ENCODE measurements around the gene AHCTF1.

GRCh38 chr1:246875041-246876026 lies 56.4 kb downstream of the AHCTF1 start:
- TF ChIP-seq POLR2AphosphoS5 (IDR thresholded peaks at IDR 0.05; ENCODE audit: insufficient read depth, low read depth, low read length) (no peak), CTCF (IDR thresholded peaks at IDR 0.05; ENCODE audit: extremely low read depth in 1 of 2, insufficient read depth in 1 of 2, low read depth in 1 of 2, low read length in 2 of 2) (no peak), EZH2 (IDR thresholded peaks at IDR 0.05; ENCODE audit: borderline replicate concordance, low read depth, low read length, severe bottlenecking) (no peak), POLR2A (IDR thresholded peaks at IDR 0.05; ENCODE audit: low read depth, low read length) (no peak), JUN (IDR thresholded peaks at IDR 0.05; ENCODE audit: borderline replicate concordance, insufficient read depth, insufficient read length, low read depth) (no peak), MYC (IDR thresholded peaks at IDR 0.05; ENCODE audit: low read depth, low read length) (no peak)
- TF ChIP-seq, protein P1, sequence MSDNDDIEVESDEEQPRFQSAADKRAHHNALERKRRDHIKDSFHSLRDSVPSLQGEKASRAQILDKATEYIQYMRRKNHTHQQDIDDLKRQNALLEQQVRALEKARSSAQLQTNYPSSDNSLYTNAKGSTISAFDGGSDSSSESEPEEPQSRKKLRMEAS (IDR thresholded peaks at IDR 0.05; ENCODE audit: insufficient read depth, insufficient read length), result no peak

Data from endothelial cell of umbilical vein (primary cell).